NCI-H82 treated with DMSO at 0.1 percent for 48 hours (cell line): ENCODE data around the gene GSE1.

Experiments used
- DNase-seq: peaks from one replicate; lab custom pipeline; 2025; ENCODE audit not compliant: unreplicated experiment; lab: John Stamatoyannopoulos, UW

The GSE1 gene

GRCh38 chr16:85717393-85718152 is 104.5 kb downstream of the GSE1 start:
- peak; percentile 47 for DNase-seq

- DNase-seq, result no peak
Measured at GRCh38 chr16:85718153-85718477, 105.0 kb downstream of the GSE1 start.

- DNase-seq, result peak; percentile 12
Measured at GRCh38 chr16:85718682-85719081, 105.6 kb downstream of the GSE1 start.

GRCh38 chr16:85719605-85720301 is 106.6 kb downstream of the GSE1 start:
- DNase-seq, result peak; percentile 10

- DNase-seq, result no peak
Measured at GRCh38 chr16:85720302-85720637, 107.1 kb downstream of the GSE1 start.

- no peak for DNase-seq
Measured at GRCh38 chr16:85722128-85722893, 109.2 kb downstream of the GSE1 start.

- DNase-seq, result no peak
Measured at GRCh38 chr16:85724126-85724879, 111.2 kb downstream of the GSE1 start.

- DNase-seq, result peak; percentile 88
Measured at GRCh38 chr16:85724936-85725335, 111.8 kb downstream of the GSE1 start.
